ENCODE results near the gene DNAJC8.
A peak's percentile ranks its signal among the peaks of the same experiment; 100 is the strongest.

Gene DNAJC8

DNA sequence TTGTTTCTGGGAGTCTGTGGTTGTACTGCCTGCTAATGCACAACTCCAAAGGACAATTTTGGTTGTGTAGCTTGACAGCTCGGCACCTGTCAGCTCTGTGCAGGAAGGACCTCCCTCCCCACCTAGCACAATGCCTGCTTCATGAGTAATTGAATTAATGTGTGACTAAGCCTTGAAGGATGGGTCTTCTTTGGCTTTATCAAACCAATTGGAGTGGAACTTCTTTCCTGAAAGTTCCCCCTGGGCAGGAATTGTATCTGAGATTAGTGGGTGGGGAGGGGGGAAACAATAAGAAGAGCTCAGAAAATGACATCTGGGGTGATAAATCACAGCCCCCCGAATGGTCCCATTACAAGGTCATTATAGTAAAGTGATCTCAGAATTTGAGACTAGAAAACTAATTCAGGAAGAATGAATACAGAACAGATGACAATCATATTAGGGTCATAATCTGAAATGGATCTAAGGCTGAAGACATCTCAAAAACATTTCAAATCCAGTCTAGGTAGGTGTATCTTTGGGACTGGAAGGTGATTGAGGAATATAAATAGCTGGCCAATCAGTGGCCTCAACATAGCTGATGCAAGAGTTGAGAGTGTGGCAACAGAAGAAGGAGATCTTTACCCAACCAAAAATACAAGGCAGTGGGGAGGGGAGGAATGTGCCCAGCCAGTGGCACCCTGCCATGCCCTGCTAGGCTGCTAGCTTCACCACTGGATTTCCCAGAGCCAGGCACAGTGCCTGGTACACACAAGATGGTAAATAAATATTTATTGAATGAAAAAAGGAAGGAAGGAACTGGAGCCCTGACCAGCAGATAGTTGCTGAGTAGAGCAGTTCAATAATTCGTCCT lies 16.4 kb upstream of the DNAJC8 start:
- DNase-seq (ENCODE audit: low spot score), result no peak

DNA sequence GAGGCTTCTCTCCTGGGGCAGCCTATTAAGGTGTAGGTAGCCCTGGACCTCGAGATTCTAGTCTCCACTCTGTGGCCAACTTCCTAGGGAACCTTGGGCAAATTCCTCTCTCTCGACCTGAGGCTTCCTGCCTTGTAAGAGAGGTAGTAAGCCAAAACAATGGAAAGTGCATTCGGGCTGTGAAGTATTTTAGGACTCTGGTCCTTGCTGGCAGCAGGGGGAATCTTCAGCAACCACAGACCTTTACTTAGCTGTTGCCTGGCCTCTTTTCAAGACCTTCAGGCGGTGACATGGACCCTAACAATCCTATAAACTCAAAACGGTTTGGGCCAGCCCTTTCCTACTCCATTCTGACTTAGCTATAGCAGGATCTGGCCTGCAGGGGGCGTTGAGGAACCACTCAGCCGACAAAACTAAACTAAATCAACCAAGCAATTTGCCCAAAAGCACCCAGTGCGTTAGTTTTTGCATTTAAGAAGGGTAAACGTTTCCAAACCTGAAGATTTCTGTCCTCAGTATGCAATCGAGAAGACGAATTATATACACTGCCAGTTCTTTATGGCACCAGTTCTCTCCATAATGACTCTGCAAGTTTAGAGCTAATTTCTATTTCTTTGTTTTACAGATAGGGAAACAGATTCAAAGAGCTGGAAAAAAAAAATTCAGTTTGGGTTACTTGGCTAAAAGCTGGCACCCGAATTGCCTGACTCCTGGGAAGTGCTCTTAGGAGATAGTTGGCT lies 15.6 kb upstream of the DNAJC8 start:
- DNase-seq (ENCODE audit: low spot score), result peak; percentile 89

DNA sequence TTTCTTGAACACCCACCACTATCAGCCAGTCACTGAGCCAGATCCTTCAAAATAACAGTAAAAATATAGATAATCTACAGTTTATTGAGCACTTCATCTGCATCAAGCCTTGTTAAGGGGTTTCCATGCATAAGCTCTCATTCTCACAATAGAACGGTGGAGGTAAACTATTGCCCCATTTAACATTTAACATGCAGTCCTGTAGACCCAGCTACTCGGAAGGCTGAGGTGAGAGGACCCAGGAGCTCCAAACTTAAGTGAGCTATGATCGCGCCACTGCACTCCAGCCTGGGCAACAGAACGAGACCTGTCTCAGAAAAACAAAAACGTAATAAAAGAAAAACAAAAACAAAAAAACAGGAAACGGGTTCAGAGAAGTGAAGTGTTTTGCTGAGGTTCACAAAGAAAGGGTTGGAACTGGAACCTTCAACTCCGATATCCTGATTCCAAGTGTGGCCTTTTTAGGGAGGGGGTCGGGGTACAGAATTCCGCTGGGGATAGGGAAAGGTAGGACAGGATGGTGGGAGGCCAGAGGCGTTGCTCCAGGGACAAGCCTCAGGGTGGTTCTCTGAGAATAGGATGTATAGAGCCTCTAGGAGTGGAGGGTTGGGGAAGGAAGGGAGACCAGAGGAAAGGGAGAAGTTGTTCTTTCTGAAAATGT lies 14.9 kb upstream of the DNAJC8 start:
- DNase-seq (ENCODE audit: low spot score), result no peak

DNA sequence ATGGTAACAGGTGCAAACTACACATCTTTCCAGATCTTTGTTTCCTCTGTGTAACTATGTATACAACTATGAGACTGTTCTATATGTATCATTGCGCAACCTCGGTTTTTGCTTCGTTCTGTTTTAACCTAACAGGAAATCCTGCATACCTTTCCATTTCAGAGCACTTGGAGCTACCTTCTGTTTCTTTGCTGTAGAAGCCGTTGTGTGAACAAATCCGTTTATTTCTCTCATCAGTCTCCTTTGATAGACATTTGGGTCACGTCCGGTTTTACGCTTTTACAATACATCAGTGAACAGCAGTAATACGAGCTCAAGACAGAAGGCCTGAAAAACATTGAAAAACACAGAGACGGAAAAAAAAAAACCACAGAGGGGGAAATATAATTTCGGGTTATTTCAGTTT lies 13.6 kb upstream of the DNAJC8 start:
- no peak for DNase-seq (ENCODE audit: low spot score)

DNA sequence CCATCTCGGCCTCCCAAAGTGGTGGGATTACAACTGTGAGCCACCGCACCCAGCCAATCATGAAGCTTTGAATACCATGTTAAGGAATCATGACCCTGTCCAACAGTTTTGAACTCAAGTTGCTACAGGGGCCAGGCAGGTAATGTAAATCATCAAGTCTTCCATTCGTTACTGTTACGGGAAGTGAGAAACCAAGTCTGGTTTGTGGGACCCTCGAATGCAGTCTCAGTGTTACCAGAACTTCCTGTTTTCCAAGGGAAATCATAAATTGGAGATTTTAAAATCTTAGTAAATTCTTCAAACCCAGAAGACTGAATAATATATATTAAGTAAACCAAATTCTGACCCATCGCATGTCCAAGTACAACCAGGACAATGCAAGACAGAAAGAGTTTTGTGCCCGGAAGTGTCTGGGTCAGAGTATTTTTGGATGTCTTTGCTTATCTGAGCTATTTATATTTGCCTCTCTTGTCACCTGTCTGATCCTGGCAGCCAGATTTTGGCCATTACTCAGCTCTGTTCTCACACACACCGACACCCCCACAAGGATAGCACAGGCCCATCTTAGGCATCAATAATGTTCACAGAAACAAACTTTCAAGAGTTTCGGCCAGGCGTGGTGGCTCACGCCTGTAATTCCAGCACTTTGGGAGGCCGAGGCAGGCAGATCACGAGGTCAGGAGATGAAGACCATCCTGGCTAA lies 11.9 kb upstream of the DNAJC8 start:
- DNase-seq (ENCODE audit: low spot score), result no peak

DNA sequence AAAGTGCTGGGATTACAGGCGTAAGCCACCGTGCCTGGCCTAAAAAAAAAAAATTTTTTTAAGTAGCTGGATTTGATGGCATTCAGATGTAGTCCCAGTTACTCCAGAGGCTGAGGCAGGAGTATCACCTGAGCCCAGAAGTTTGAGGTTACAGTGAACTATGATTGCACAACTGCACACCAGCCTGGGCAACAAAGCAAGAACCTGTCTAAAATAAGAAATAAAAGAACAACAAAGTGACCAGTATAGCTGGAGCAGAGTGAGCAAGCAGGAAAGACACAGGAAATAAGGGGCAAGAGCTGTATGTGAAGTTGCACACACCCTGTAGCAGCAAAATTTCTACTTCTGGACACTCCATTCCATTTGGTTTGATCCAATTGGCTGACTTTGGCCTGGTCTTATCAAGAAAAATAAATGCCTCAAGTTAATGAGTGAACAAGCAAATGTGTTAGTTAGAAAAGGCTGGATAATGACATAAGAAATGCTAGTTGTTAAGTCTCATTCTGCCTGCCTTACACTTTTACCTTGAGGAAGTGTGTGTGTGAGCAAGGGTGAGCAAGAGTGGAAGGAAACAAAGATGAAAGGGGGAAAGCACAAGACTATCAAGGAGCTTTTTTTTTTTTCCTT lies 11.0 kb upstream of the DNAJC8 start:
- no peak for DNase-seq (ENCODE audit: low spot score)

DNA sequence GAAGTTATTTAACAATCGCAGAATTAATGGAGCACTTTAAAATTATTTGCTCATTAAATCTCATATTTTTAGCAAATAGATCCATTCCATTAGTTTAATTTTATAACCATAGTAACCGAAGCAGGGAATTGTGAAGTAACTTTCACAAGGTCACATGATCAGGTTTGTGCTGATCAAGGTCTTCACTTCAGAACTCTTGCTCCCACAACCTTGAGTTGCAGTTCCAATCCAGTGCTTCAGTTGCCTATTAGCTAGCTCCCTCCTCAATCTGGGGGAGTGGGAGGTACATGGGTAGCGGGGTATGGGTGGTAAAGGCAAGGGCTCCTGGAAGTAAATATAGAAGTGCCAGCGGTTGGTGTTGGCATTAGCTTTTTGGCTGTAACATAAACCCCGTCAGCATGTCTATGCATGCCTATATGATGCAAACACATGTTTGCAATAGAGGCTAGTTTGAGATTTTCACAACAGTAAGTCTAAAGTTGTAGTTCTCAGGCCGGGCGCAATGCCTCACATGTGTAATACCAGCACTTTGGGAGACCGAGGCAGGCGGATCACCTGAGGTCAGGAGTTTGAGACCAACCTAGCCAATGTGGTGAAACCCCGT lies 8.9 kb upstream of the DNAJC8 start:
- DNase-seq (ENCODE audit: low spot score), result no peak

DNA sequence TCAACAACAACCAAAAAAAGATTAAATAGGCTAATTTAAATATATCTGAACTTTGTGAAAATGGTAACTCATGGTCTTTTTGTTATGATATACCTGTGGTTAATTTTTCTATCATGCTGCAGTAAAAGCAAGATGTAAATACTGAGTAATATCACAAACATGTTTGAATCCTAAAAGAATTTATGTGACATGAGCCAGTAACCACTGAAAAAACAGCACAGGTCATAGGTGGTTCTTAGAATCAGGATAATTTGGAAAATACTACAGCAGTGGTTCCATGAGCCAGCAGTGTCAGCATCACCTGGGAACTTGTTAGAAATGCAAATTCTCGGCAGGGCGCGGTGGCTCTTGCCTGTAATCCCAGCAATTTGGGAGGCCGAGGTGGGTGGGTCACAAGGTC lies 7.2 kb upstream of the DNAJC8 start:
- no peak for DNase-seq (ENCODE audit: low spot score)

DNA sequence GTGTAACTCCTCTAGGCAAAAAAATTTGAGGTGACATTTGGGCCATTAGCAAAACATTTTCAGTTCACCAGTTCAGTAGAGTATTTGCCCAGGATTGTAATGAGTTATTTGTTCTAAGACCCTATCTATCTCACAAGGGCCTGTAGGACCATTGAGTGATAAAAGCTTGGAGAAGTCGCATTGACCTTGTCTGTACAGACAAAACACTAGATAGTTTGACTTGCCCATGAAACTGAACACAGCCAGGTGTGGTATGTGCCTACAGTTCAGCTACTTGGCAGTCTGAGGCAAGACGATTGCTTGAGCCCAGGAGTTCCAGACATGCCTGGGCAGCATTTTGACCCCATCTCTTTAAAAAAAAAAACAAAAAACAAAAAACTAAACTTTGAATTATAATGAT lies 6.2 kb upstream of the DNAJC8 start:
- DNase-seq (ENCODE audit: low spot score), result no peak

DNA sequence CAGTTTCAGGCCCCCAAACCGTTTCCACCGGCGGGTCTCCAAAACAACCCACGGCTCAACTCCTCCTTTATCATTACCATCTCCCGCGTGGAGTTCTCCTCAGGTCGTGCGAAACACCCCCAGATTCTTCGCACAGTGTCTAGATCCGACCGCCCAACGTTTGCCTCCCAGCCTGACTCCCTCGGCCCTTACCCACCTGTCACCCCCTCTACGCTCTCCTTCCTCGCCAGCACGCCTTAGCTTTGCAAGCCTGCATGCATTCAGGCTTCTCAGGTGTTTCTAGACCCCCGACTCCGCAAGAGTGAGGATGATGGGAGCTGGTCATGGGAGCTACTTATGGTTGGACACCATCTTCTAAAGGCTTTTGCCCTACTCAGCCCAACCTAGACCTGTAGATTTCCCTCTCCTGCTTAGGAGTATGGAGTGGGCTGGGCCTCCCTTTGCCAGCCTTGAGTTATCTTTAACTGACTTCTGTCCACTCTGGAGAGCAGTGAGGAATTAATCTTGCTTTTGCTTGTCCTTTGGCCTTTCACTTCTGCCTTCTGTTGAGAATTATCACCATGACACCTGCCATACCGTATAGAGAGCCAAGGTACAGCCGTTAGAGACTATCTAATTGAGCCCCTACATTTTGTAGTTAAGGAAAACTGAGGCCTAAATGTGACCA lies 4.0 kb upstream of the DNAJC8 start:
- no peak for DNase-seq (ENCODE audit: low spot score)

DNA sequence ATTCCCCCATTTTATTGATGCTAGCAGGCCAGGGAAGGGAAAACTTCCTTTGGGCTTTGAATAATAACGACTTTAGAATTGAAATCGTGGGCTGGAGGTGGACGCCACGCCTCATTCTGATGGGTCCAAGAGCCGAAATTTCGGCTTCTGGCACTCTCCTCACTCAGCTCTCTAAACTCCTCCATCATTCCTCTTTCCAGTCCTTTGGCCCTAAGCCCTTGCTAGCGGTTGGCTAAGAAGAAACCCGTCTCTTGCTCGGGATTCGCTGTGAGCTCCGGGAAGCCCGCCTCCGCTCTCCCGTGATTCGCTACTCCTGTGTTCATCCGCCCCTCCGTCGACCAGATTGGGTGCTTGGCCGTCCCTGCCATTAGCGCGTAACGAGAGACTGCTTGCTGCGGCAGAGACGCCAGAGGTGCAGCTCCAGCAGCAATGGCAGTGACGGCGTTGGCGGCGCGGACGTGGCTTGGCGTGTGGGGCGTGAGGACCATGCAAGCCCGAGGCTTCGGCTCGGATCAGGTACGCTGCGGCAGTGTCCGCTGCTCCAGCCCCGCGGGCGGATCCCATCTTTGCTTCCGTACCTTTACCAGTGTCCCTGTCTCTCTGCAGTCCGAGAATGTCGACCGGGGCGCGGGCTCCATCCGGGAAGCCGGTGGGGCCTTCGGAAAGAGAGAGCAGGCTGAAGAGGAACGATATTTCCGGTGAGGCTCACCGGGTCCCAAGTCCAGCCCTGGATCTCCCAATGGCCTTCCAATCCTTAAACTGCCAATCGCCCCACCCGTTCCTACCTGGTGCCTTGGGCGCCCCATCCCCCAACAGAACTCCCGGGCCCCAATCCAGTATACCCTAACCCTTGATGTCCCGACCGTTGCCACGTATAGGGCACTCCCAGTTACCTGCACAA lies 3.2 kb upstream of the DNAJC8 start, which contains the start of gene ATP5IF1:
Gene ATP5IF1, plus strand, starts transcription at position 370 of the 901 bp plus-strand sequence. Its CDS starts 60 bp downstream, at position 430.
- peak; percentile 100 for DNase-seq (ENCODE audit: low spot score)

DNA sequence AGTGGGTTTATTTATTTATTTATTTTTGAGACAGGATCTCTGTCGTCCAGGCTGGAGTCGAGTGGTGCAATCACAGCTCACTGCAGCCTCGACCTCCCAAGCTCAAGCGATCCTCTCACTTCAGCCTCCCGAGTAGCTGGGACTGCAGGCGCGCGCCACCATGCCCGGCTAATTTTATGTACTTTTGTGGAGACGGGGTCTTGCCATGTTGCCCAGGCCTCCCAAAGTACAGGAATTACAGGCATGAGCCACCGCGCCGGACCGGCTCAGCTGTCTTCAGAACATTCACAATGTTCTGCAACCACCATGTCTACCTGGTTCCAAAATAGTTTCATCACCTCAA lies 406 bp upstream of the DNAJC8 start:
- peak; percentile 8 for DNase-seq (ENCODE audit: low spot score)

DNA sequence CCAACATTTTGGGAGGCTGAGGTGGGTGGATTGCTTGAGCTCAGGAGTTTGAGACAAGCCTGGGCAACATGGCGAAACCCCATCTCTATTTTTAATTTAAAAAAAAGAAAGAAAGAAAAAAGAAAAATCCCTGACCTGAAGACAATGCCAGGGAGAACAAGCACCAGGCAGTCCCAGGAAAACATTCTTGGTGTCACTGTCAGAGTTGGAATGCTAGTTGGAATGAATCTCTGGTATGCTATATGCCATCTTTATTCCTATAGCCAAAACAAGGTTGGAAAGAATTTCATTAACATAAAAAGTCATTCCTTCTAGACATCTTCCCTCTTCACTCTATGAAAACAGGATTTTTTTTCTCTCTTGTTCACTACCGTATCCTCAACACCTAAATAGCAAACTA lies 2.8 kb downstream of the DNAJC8 start:
- DNase-seq (ENCODE audit: low spot score), result no peak

DNA sequence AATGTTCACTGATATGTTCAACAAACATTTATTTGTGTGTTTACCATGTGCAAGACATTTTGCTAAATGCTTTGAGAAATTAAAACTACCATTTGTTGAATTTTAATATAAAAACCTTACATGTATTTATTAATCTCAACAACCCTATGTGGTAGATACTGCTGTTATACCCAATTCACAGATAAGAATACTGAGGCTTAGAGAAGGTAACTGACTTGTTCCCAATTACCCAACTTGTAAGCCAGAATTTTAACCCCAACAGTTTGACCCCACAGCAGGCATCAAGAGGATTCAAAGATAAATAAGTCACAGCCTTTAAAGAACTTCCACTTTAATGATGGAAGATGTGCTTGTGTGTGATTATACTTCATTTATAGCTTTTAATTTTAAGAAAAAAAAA lies 3.7 kb downstream of the DNAJC8 start:
- DNase-seq (ENCODE audit: low spot score), result no peak

DNA sequence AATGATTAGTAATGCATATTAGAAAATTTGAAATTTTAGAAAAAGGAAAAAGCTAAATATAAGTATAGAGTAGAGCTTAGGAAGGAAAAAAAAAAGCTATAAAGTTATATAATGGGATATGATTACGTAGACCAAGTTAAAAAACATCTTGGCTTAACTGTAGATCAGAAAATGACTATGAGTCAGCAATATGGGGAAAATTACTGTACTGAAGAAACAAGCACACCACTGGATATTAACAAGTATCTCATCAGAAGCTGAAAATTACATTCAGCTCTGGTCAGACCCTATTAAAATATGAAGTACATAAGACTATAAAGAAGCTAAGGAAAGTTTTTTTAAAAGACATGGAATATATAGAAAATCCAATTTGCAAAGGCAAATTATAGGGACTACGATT lies 19.5 kb downstream of the DNAJC8 start:
- DNase-seq (ENCODE audit: low spot score), result no peak

DNA sequence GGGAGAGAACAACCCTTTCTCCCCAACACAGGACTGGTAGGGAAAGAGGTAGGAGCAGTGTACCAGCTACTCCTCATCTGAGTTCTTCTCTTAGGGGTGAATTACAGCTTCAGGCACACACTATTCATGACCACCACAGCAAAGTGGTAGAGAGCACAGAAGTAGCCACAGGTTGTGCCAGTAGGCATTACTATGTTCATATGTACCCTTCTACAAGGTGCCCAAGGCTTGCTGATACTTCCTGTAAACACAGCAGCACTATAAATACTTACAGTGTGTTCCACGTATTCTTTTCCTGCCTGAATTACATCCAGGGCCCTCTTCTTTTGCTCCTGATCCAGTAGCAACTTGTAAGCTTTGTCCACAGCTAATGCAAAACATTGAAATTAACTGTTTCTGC lies 23.1 kb downstream of the DNAJC8 start:
- DNase-seq (ENCODE audit: low spot score), result no peak

DNA sequence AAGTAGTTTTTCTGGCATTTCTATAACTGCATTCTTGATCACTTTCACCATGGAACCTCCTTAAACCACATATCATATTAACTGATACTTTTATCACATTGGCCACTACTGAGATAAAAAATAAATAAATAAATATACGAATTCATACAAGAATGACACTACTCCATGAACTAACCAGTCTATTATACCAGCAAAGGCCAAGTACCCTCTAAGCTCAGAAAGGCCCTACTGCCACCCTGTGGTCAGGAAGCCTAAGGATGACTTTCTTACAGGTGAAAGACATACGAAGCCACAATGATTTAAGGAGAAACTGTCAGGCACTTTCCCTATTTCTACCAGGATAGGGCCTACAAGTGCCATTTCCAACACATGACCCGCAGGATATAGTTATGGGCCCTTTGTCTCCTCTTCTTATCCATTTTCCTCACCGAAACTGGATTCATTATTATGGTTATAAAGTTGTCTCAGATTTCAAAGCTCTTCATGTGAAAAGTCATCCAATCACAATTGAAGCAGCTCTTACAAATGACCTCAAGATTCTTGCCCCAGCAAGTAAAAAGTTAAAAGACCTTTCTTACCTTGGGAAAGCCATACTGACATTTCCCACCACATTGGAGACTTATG lies 23.9 kb downstream of the DNAJC8 start:
- peak; percentile 86 for DNase-seq (ENCODE audit: low spot score)

DNA sequence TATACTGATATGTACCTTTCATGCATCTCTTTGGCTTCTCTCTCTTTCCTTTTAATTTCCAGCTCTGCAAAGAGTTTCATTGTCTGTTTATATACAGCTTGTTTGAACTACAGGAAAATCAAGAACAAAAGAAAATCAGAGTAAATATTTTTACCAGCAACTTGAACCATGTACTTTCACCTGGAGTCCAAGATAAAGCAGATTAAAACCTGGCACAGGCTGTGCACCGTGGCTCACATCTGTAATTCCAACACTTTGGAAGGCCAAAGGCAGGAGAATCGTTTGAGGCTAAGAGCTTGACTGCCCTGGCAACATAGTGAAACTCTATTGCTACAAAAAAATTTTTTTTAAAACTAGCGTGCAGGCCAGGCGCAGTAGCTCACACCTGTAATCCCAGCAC lies 27.6 kb downstream of the DNAJC8 start:
- DNase-seq (ENCODE audit: low spot score), result no peak

DNA sequence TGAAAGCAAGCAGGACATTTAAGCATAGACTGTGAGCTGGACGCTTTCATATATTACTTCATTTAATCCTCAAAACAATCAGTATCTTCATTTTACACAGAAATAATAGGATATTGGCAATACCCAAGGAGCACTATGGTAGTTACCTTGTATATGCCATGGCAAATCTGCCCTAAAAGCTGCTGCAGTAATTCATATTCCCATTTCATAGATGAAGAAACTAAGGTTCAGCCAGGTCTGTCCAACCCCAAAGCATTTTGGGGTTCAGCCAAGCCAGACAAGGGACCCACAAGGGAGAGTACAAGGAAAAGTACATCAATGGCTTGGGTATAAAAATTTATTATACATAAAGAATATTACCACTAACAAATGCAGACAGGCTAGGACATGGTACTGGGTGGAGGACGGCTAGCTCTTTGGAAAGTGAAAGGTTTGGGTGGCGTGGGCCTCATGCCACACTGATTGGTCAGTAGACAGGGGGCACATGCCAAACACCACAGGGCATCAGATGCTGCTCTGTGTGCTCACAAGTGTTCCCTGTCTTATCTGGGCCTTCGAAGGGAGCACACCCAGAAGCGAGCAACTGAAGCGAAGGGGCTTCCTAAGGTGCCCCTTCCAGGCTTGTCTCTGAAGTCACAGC lies 32.5 kb downstream of the DNAJC8 start:
- DNase-seq (ENCODE audit: low spot score), result no peak

Measured in Ammon's horn (tissue), 1 donor.